KBM-7 (cell line): ENCODE measurements around the gene TCHHL1.

Source experiments
- DNase-seq: peaks from one replicate; pipeline ENCODE4 v3.0.0-alpha.2; 2015
- in situ Hi-C: fragments of 300-500 bp; cut with MboI; formaldehyde crosslinking; loops from 2 replicates; pipeline ENCODE4 v1.14.3; 2020; ENCODE audit warnings: low sequenced_read_pairs, low pct_unique_long_range_greater_than_20kb, mixed read lengths

Gene TCHHL1

DNA sequence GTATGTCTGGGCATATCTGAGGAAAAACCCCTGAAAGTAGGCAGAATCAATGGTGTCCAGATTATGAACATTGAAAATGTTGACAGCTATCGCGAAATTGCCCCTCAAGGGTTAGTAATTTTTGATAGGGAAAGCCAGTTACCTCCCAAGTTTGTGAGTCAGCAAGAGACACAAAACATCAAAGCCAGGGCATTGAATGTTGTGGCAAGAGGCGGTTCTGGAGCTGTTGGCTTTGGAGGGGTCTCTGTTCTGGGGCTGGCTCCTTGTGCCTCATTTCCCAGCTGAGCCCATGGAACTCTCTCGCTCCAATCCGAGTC is 41.5 kb downstream of the TCHHL1 start:
- in situ Hi-C loops, result no loop called here
- DNase-seq, result no peak

DNA sequence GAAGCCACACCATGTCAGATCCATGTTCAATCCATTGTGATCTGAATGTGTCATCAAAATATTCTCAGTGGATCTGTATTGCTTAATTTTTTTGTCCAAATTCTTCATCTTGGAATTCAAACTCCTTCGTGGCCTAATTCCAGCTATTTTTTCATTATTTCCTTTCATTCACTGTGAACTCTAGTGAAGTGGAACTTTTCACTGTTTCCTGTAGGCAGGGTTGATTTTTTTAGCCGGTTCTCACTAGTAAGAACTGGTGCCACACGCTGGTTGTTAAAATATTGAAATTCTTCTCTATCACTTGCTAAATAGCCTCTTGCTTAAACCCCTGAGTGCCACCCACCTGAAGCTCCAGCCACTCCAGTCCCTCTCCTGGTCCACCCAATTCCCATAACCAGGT is 44.5 kb downstream of the TCHHL1 start:
- in situ Hi-C loops, result no loop called here
- DNase-seq, result no peak

DNA sequence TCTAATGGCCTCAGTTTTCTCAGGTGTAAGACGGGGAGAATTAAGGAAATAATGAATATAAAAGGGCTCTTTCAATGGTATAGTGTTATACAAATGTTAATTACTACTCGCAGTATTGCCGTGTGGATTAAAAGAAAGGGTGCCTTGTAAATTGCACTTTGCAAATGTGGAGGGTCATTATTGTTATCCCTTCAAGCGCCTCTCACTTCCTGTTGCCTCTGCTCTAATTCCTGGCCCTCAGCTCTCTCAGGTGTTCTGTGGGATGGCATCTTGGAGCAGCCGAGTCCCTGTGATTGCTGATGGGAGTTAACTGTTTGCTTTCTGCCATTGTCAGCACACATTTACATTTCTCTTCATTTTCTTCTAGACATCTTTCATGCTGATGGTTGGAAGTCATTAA is 45.0 kb downstream of the TCHHL1 start:
- no peak for DNase-seq
- in situ Hi-C loops, result no loop called here

DNA sequence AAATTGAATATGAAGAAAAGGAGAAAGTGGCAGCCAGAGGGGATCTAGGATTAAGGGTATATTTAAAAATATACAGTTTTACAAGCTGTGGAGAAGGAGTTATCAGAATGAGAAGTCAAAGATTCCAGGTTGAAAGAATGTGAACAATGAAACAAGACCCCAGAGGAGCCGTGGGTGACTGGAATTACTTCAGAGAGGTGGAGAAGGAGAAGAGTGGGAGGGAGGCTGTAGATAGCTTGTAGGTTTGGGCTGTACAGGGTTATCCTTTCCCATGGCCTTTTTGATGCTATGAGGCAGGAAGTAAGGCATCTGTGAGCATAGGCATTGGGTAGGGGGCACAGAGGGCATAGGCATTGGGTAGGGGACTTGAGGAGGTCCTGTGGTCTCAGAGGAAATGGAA is 46.8 kb downstream of the TCHHL1 start:
- no peak for DNase-seq
- in situ Hi-C loops, result no loop called here

DNA sequence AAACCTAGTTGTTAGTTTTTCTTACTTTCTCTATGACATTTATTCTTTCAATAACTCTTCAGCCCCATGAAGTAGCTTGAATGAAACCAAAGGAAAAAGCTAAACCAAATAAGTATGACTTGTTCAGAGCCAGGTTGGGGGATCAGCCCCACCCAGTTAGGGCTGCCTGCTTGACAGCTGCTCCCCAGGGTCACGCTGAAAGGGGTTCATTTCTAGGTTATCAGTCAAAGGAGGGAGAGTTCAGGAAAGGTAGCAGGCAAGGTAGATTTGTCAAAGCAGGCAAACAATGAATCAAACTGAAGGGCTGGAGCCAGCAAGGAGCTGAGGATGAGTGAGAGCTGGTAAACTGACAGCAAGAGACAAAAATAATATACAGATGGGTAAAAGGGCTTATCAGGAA is 49.0 kb downstream of the TCHHL1 start:
- no peak for DNase-seq
- in situ Hi-C loops, result no loop called here

DNA sequence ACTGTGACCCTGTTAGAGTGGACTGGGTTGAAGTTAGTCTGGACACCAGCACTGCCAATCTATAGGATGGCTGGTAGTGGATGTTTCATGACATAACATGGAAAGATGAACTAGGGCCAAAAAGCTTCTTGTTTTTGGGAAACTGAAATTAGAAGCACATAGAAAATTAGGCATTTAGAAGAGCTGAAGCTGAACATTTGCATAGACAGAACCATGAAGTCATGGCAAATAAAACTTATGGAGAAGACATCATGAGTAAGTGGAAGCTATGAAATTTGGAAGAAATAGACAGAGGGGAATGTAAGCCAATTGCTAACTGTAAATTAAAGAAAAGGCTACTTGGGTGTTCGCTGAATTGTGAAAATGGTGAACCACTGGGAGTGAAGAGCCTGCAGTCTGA is 49.4 kb downstream of the TCHHL1 start:
- in situ Hi-C loops, result no loop called here
- no peak for DNase-seq

DNA sequence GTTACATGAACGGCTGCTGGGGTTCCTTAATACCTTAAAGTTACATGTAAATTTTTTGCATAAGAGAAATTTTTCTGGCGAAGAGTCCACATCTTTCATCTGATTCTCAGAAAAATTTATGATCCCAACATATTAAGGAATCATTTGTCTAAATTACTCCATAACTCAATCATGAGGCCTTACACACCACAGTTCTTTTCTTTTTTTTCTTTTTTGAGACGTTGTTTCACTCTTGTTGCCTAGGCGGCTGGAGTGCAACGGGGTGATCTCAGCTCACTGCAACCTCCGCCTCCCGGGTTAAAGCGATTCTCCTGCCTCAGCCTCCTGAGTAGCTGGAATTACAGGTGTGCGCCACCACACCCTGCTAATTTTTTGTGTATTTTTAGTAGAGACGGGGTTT is 50.0 kb downstream of the TCHHL1 start:
- in situ Hi-C loops, result no loop called here
- no peak for DNase-seq

DNA sequence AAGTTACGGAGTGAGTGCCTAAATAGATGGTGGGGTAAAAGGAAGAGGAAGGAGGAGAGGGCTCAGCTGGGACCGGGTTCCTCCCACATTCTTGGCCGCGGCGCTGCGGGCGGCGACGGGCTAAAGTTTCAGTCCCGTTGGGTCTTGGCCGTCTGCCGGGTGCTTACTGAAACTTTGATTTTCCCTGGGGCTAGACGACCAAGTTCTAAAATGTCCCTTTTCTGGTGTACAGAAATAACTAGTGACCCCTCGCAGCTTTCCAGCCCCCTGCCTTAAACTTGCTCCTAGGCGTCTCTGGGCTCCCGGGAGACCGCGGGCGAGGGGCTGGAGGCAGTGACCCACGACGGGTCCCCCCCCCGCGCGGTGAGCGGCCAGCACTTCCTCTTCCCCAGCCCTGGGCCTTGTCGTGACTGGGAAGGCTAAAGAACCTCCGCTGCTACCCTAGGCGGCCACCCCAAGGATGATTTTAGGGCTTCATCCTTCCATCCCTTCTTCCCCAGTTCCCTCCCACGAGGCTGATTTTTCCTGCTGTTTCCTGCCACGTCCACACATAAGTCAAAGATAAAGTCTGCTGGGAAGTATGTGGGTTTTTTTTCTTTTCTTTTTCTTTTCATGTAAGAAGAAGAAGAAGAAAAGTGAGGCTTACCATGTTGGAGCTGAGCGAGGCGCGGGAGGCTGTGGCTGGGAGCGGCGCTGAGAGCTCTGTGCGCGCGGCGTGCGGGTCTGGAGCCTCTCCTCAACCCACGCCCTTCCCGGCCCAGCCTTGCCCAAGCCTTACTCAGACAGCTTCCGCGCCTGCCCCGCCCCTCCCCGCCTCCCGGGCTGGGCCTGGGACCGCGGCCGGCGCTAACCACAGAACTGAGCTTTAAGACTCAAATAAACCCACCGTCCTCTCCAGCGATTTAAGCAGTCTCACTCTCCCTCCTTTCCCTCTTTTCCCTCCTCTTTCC is 52.3 kb downstream of the TCHHL1 start, which contains the start of gene S100A11:
TSS of gene S100A11 (minus strand) at position 738 of the 950 bp plus-strand sequence. CDS start at position 649, 89 bp downstream.
- in situ Hi-C loops, result no loop called here
- DNase-seq, result peak; percentile 85

DNA sequence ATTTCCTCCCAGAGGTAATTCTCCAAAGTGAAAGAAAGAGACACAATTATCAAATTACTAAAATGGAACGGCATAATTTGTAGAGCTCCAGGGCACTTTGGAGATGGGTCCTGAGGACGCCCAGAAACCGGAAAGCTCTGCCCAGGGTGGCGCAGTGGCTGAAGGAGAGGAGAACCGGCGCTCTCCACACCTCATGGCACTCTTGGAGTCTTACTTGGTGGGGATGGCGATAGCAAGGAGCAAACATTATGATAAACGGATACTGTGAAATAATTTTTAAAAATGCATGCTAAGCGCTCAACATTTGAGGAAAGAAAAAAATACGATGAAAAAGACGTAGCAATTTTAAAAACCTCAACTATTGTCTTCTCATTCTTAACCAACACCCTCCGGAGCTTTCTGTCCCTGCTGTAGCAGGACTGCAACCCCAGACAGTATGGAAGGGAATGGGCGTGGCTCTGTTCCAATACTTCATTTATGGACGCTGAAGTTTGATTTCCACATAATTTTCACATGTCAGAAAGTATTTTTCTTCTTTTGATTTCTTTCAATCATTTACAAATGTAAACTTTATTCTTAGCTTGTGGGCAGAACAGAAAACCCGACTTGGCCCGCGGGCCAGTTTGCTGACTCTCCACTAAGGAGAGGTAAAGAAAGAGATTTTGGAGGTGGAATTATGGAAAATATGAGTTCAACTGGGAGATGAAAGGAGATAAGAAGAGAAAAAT is 53.2 kb downstream of the TCHHL1 start:
- peak; percentile 68 for DNase-seq
- in situ Hi-C loops, result no loop called here

DNA sequence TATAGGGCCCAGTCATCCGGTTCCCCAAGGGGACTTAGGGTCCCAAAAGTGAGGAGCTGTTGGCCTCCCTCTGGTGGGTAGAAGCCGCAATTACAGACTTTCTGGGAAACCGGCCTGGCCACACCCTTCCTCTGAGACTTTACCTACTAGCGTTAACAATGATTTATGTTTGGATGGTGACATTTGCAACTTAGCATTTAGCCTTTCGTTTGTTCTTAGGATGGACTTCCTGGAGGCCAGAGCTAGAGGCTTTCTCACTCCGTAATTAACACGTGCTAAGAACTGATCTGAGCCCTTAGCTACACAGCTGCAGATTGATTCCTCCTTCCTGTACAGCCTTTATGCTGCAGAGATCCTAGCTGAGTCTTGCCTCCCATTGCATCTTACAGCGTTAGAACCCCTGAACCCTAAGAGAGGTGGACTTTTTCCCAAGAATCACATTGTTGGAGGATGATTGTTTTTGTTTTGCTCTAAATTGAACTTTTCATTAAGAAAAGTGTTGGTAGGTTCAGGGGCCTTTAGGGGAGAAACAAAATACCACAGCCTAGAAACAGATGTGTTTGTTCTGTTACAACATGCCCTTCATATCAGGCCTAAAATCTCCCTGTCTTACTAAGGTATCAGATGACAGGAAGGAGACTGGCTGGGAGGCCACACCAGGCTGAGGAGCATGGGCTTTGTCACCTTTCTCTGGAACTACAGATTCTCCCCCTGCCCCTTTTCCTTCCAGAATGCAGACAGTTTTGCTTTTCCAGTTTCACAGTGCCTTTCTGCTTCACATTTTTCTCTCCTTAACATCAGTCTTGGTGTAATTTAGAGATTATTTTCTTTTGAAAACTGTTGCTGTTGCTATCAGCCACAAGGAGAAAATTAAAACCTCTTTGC is 54.0 kb downstream of the TCHHL1 start:
- DNase-seq, result peak; percentile 90
- in situ Hi-C loops, result no loop called here

DNA sequence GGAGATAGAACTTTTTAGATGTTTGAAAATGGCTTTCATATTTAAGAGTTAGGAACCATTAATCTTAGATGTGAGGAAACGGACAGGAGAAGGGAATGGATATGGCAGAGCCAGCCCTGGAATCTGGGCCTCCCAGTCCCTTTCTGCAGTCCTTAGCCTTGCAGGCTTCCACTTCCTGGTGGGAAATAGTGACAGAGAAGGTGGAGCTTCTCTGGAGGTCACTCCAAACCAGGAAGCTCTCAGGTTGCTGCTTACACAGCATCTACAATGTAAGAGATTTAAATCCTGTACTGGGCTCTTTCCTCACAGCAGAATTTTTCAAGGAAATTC is 54.6 kb downstream of the TCHHL1 start:
- in situ Hi-C loops, result no loop called here
- DNase-seq, result no peak
